OCI-LY3 (cell line): ENCODE results near the gene FSTL5.

Experiments
- CTCF ChIP-seq: fragments of 200-600, 300-600 bp; sonication (generic); IDR thresholded peaks from 2 replicates; pipeline ENCODE4 v1.5.1; 2014; ENCODE audit warnings: antibody characterized with exemption, low read length, low read depth
- EZH2phosphoT487 ChIP-seq: fragments of 200-600 bp; shearing (Covaris generic); IDR thresholded peaks from 2 replicates; pipeline ENCODE4 v1.6.1; 2018; ENCODE audit warnings: antibody characterized with exemption, mixed run types, low read depth

GRCh38 chr4:161419822-161420221 is 744.0 kb downstream of the FSTL5 start:
- TF ChIP-seq CTCF (peak; percentile 63), EZH2phosphoT487 (no peak)
